Coronary artery (tissue), 2 donors: Measurements from ENCODE around the gene ZBTB34.

Experiments
- DNase-seq: peaks from one replicate; pipeline ENCODE4 v3.0.0-alpha.2; 2017; ENCODE audit warnings: low spot score
- H3K27ac ChIP-seq, 2 donors: fragments of 200-600 bp; sonication (generic); one replicate each; pipeline ENCODE4 v1.5.1; 2016 to 2019
- H3K4me3 ChIP-seq: fragments of 200-600 bp; sonication (generic); 2 replicates; pipeline ENCODE4 v1.5.1; 2016; ENCODE audit warnings: mild to moderate bottlenecking, moderate library complexity
- CTCF ChIP-seq: fragments of 200-600 bp; sonication (generic); IDR thresholded peaks from one replicate; pipeline ENCODE4 v1.5.1; 2019; ENCODE audit warnings: antibody characterized with exemption

ZBTB34 gene

GRCh38 chr9:126852086-126852688 lies 8.3 kb upstream of the ZBTB34 start:
- DNase-seq = no peak
- Histone ChIP-seq H3K4me3 (no peak overlapping the region), H3K27ac (no peak overlapping the region)
- no peak for TF ChIP-seq CTCF

GRCh38 chr9:126853667-126854066 lies 6.8 kb upstream of the ZBTB34 start:
- DNase-seq = no peak
- no peak for TF ChIP-seq CTCF
- no peak overlapping the region for H3K4me3 ChIP-seq
- no peak overlapping the region for H3K27ac ChIP-seq

GRCh38 chr9:126854734-126855133 lies 5.7 kb upstream of the ZBTB34 start:
- TF ChIP-seq CTCF = no peak
- Histone ChIP-seq H3K27ac (no peak overlapping the region), H3K4me3 (no peak overlapping the region)
- no peak for DNase-seq

GRCh38 chr9:126856326-126856877 lies 4.0 kb upstream of the ZBTB34 start:
- H3K27ac ChIP-seq = no peak overlapping the region
- no peak for DNase-seq
- H3K4me3 ChIP-seq = no peak overlapping the region
- TF ChIP-seq CTCF = no peak

DNA sequence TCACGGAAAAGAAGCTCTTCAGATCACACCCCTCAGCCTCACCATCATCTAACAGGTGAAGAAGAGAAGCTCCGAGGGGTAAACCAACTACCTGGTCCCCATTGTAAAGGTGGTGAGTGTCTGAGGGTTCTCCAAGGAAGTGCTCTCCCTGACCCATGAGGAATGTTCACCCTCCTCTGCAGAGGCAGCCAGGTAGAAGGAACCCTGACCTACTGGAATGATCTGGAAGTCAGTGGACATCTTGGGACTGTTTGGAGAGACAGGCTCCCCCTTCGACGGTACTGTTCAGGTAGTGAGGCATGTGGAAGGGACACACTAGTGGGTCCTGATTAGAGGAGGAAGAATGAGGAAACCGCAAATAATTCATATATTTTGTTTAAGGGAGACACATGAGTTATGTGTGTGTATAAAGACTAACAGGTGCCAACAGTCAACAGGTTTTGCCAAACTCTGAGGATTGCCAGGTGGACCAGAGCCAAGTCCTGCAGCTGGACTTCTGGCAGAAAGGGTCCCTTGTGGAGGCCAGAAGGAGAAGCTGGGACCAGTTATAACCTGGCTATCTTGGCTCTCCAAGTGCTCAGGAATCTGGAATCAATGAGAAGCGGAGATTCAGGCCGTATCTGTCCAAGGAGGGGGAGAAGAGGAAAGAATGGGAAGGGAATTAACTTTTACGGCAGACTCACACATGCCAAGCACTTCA lies 3.0 kb upstream of the ZBTB34 start:
- TF ChIP-seq CTCF = no peak
- DNase-seq = no peak
- no peak overlapping the region for H3K4me3 ChIP-seq
- no peak overlapping the region for H3K27ac ChIP-seq

GRCh38 chr9:126859111-126859510 lies 1.3 kb upstream of the ZBTB34 start:
- Histone ChIP-seq H3K27ac (no peak overlapping the region), H3K4me3 (no peak overlapping the region)
- no peak for DNase-seq
- TF ChIP-seq CTCF = no peak
